OCI-LY7 (cell line): ENCODE data around the gene SND1. TPM values are rescaled to one million over a fixed set of nuclear protein-coding genes. Genes with fewer than 3 reads are reported as not detected.

Experiments
- BruUV-seq: library from RNA; stranded (reverse); fragments of 400-500 nt; replicated peaks from 2 replicates; lab custom pipeline; 2021; lab: Mats Ljungman, UMichigan
- CTCF ChIA-PET: fragments of 300-600 bp; sonication (Branson Sonifier 250); formaldehyde crosslinking; loops from one replicate; lab custom pipeline; 2022; ENCODE audit warnings: antibody characterized with exemption; ENCODE audit not compliant: unreplicated experiment; lab: Charles Lee
- POLR2A ChIA-PET: fragments of 300-600 bp; sonication (Branson Sonifier 250); formaldehyde crosslinking; loops from one replicate; lab custom pipeline; 2022; ENCODE audit warnings: antibody characterized with exemption; lab: Charles Lee
- DNase-seq: peaks from one replicate; pipeline ENCODE4 v3.0.0-alpha.2; 2015; ENCODE audit warnings: low spot score
- H2AFZ ChIP-seq: fragments of 200-600 bp; sonication (generic), shearing (Covaris generic); 2 replicates; pipeline ENCODE4 v1.6.1; 2014; ENCODE audit warnings: mild to moderate bottlenecking, antibody characterized with exemption, low read length, moderate library complexity
- H3K27ac ChIP-seq: fragments of 200-600 bp; sonication (generic); 2 replicates; pipeline ENCODE4 v1.5.1; 2014; ENCODE audit warnings: mixed run types, low read depth, mild to moderate bottlenecking, moderate library complexity, low read length, inconsistent platforms; ENCODE audit not compliant: poor library complexity, severe bottlenecking
- H3K36me3 ChIP-seq: fragments of 200-600 bp; sonication (generic); 2 replicates; pipeline ENCODE4 v1.6.1; 2014; ENCODE audit warnings: mild to moderate bottlenecking, antibody characterized with exemption, low read length, moderate library complexity, mixed read lengths; ENCODE audit not compliant: insufficient read depth
- H3K4me1 ChIP-seq: fragments of 200-600 bp; sonication (generic); 2 replicates; pipeline ENCODE4 v1.5.1; 2014; ENCODE audit warnings: mild to moderate bottlenecking, low read length; ENCODE audit not compliant: insufficient read depth, poor library complexity, severe bottlenecking
- H3K4me2 ChIP-seq: fragments of 200-600 bp; sonication (generic); 2 replicates; pipeline ENCODE4 v1.6.1; 2014; ENCODE audit warnings: mild to moderate bottlenecking, low read length
- H3K4me3 ChIP-seq: fragments of 200-600 bp; sonication (generic); 2 replicates; pipeline ENCODE4 v1.5.1; 2014; ENCODE audit warnings: mild to moderate bottlenecking, low read depth, low read length; ENCODE audit not compliant: poor library complexity, severe bottlenecking
- H3K79me2 ChIP-seq: fragments of 200-600 bp; sonication (generic); 2 replicates; pipeline ENCODE4 v1.6.1; 2016; ENCODE audit warnings: low read depth, mild to moderate bottlenecking, low read length, moderate library complexity, mixed read lengths; ENCODE audit not compliant: insufficient read depth
- H3K9me2 ChIP-seq: fragments of 200-600 bp; sonication (generic); 2 replicates; pipeline ENCODE4 v1.6.1; 2016; ENCODE audit warnings: mild to moderate bottlenecking, low read length, mixed read lengths; ENCODE audit not compliant: insufficient read depth
- H3K9me3 ChIP-seq: fragments of 200-600 bp; sonication (generic); 2 replicates; pipeline ENCODE4 v1.6.1; 2014; ENCODE audit warnings: mild to moderate bottlenecking, mixed run types, low read length, mixed read lengths
- H4K20me1 ChIP-seq: fragments of 200-600 bp; sonication (generic); 2 replicates; pipeline ENCODE4 v1.6.1; 2014; ENCODE audit warnings: mild to moderate bottlenecking, antibody characterized with exemption, low read length, moderate library complexity, mixed read lengths; ENCODE audit not compliant: insufficient read depth
- CTCF ChIP-seq: fragments of 200-600 bp; sonication (generic); conservative IDR thresholded peaks from 2 replicates; pipeline ENCODE4 v1.5.1; 2014; ENCODE audit warnings: mild to moderate bottlenecking, antibody characterized with exemption, low read length, moderate library complexity, mixed read lengths
- EZH2phosphoT487 ChIP-seq: fragments of 200-600 bp; sonication (generic); IDR thresholded peaks from 2 replicates; pipeline ENCODE4 v1.6.1; 2018; ENCODE audit warnings: low read depth, borderline replicate concordance, mild to moderate bottlenecking, mixed run types, antibody characterized with exemption, low read length, moderate library complexity, mixed read lengths
- intact Hi-C: fragments of 100-400 bp; cut with micrococcal nuclease; formaldehyde crosslinking; loops from one replicate; pipeline ENCODE4 v1.10.0; 2022; ENCODE audit not compliant: unreplicated experiment
- total RNA-seq, 2 experiments: library from RNA; depleted of rRNA in 1 of 2; stranded (reverse); fragments of >200 nt in 1 of 2; shearing (Covaris generic) in 1 of 2; gene quantifications; 2 replicates each; pipeline ENCODE4 v1.2.3, GENCODE V29; 2014 to 2022

Gene SND1
- total RNA-seq, 2 experiments from 2014 or later: 111 to 221 TPM

GRCh38 chr7:127618042-127618441, 34.0 kb upstream of the SND1 start, which contains the start of gene PAX4:
Gene PAX4, minus strand, starts transcription at chr7:127618142. Its CDS starts 2,214 bp downstream, at chr7:127615928.
- Histone ChIP-seq H3K9me3 (no peaks in the 10 kb centered on the region), H3K4me1 (no peaks in the 10 kb centered on the region), H3K4me3 (no peak within 1 kb of the TSS), H4K20me1 (no peaks in the 10 kb centered on the region), H2AFZ (no peak within 1 kb of the TSS), H3K79me2 (no peaks in the 10 kb centered on the region), H3K27ac (no peak within 1 kb of the TSS), H3K9me2 (no peaks in the 10 kb centered on the region), H3K4me2 (no peak within 1 kb of the TSS), H3K36me3 (no peaks in the 10 kb centered on the region)
- TF ChIP-seq EZH2phosphoT487 (no peak), CTCF (no peak)
- ChIA-PET CTCF (no interaction called here), POLR2A (no interaction called here)
- BruUV-seq: no TSS peak
- no peak for DNase-seq
- intact Hi-C loops: no loop called here

DNA sequence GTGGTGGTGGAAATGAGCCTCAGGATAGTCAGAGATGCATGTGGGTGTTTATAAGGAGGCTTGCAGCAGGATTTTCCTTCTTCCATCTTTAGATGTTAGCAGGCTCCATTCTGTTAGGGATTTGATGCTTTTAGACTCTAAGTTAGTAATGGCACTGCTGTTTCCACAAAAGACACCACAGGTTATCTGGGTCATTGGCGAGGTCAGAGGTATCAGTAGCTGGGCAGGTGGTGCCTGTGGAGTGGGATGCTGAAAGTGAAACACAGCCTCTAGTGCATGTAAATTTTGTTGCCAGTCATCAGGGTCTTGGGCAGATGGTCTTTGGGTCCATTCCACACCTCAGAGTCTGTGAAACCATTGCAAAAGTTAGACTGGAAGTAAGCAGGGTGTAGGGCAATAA, 33.2 kb upstream of the SND1 start:
- no peaks in the 10 kb centered on the region for H3K9me3 ChIP-seq
- no peak overlapping the region for H3K4me3 ChIP-seq
- no peaks in the 10 kb centered on the region for H3K4me1 ChIP-seq
- TF ChIP-seq EZH2phosphoT487 (no peak), CTCF (no peak)
- POLR2A ChIA-PET: no interaction called here
- CTCF ChIA-PET: no interaction called here
- no peaks in the 10 kb centered on the region for H3K9me2 ChIP-seq
- no peaks in the 10 kb centered on the region for H3K79me2 ChIP-seq
- H3K4me2 ChIP-seq: no peak overlapping the region
- H4K20me1 ChIP-seq: no peaks in the 10 kb centered on the region
- no peak for DNase-seq
- H2AFZ ChIP-seq: no peak overlapping the region
- no peak overlapping the region for H3K27ac ChIP-seq
- H3K36me3 ChIP-seq: no peaks in the 10 kb centered on the region
- BruUV-seq: no TSS peak
- intact Hi-C loops: no loop called here

DNA sequence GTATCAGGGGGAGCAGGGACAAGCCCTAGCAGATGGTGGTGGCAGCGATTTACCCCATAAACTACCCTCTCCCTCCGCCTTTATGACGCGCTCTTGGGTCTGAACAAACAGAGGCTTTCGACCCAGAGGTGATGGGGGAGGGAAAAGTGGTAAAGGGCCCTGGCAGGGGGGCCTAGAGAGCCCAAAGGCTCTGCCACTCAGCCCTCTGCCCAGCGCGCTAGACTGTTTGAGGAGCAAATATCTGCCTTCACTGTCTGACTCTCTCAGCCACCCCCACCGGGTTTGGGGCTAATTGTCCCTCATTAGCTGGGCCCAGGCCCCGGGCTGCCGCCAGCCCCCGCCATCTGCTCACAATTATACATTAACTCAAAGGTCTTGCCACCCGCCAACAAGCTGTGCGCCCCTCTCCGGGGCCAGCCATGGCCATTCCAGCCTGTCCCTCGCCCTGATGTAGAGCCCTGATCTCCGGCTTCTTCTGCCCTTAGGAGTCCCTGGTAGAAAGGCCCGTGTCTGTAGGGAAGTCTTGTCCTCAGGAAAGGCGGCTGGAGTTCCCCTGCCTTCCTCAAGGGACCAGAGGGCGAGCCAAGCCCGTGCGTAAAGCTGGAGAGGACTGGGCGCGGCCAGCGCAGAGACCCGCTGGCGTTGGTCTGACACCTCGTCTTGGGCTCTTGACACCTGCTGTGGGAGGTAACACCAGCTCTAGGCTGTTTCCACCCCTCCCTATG, 32.2 kb upstream of the SND1 start:
- intact Hi-C loops: no loop called here
- POLR2A ChIA-PET: interaction anchor here (0.6 kb wide), 2 partner anchors 34 to 1343 kb away, joined by 3 read pairs; partner anchors contain the start of gene GCC1
- CTCF ChIA-PET: no interaction called here

More for the DNA sequence above, 32.2 kb upstream of the SND1 start:
- TF ChIP-seq CTCF (no peak), EZH2phosphoT487 (no peak)
- no peak for DNase-seq
- Histone ChIP-seq H3K36me3 (no peaks in the 10 kb centered on the region), H3K9me3 (no peaks in the 10 kb centered on the region), H3K4me3 (no peak overlapping the region), H4K20me1 (no peaks in the 10 kb centered on the region), H2AFZ (no peak overlapping the region), H3K27ac (no peak overlapping the region), H3K4me1 (no peaks in the 10 kb centered on the region), H3K79me2 (no peaks in the 10 kb centered on the region), H3K4me2 (no peak overlapping the region), H3K9me2 (no peaks in the 10 kb centered on the region)
- no TSS peak for BruUV-seq
